AG10803 (cell line): ENCODE results near the gene COA3.

Experiments used
- DNase-seq: peaks from one replicate; pipeline ENCODE4 v3.0.0; 2010; ENCODE audit warnings: low read depth
- H3K4me3 ChIP-seq: 2 replicates; pipeline ENCODE4 v1.5.1; 2011; ENCODE audit warnings: mild to moderate bottlenecking, low read length, control low read depth
- CTCF ChIP-seq: conservative IDR thresholded peaks from 2 replicates; pipeline ENCODE4 v1.5.1; 2011; ENCODE audit warnings: mild to moderate bottlenecking, low read length, control low read depth, inconsistent platforms

Gene COA3

GRCh38 chr17:42748202-42748907 lies 50.1 kb downstream of the COA3 start:
- H3K4me3 ChIP-seq = no peak overlapping the region
- no peak for TF ChIP-seq CTCF
- DNase-seq = no peak
